Gastrocnemius medialis (tissue), 4 donors: ENCODE results near the gene KLHL30. TPM values are rescaled to one million over a fixed set of nuclear protein-coding genes. Genes with fewer than 3 reads are reported as not detected.

Source experiments
- ATAC-seq, 2 donors: fragments of 150-250 bp; one replicate each; pipeline ENCODE4 v1.9.1; 2016
- DNase-seq, 2 donors: peaks; one replicate each; pipeline ENCODE4 v3.0.0-alpha.2; 2019
- H3K27ac ChIP-seq, 4 donors: fragments of 200-600 bp; sonication (generic); 1 replicate in 1 of 4; 2 replicates in 3 of 4; pipeline ENCODE4 v1.5.1; 2016 to 2018; ENCODE audit warnings: mild to moderate bottlenecking in 2 of 4, moderate library complexity in 1 of 4
- H3K27me3 ChIP-seq, 3 donors: fragments of 200-600 bp; sonication (generic) in 2 of 3; 1 replicate in 1 of 3; 2 replicates in 2 of 3; pipeline versions ENCODE4 v1.5.1 to v1.6.0; 2016 to 2019; ENCODE audit warnings: mild to moderate bottlenecking in 1 of 3, moderate library complexity in 1 of 3
- H3K36me3 ChIP-seq, 2 donors: fragments of 200-600 bp; sonication (generic) in 1 of 2; one replicate each; pipeline ENCODE4 v1.5.1; 2017 to 2018
- H3K4me1 ChIP-seq, 2 donors: fragments of 200-600 bp; sonication (generic) in 1 of 2; one replicate each; pipeline ENCODE4 v1.5.1; 2016 to 2017; ENCODE audit warnings: mild to moderate bottlenecking in 2 of 2
- H3K4me3 ChIP-seq, 4 donors: fragments of 200-600 bp; sonication (generic) in 3 of 4; 1 replicate in 1 of 4; 2 replicates in 3 of 4; pipeline ENCODE4 v1.5.1; 2016 to 2019; ENCODE audit warnings: mild to moderate bottlenecking in 2 of 4
- H3K9me3 ChIP-seq, 3 donors: fragments of 200-600 bp; sonication (generic) in 2 of 3; 1 replicate in 1 of 3; 2 replicates in 2 of 3; pipeline ENCODE4 v1.5.1; 2016 to 2019
- CTCF ChIP-seq, 5 experiments: fragments of 450-650 bp in 3 of 5; fragments of 200-600 bp in 2 of 5; sonication (generic) in 2 of 5; IDR thresholded peaks in 4 of 5; conservative IDR thresholded peaks in 1 of 5; 1 replicate in 4 of 5; 2 replicates in 1 of 5; pipeline ENCODE4 v1.5.1; 2016 to 2019; ENCODE audit warnings: antibody characterized with exemption in 5 of 5, mild to moderate bottlenecking in 3 of 5, moderate library complexity in 3 of 5
- POLR2A ChIP-seq, 2 donors: fragments of 450-650 bp; IDR thresholded peaks; one replicate each; pipeline ENCODE4 v1.6.1; 2017; ENCODE audit warnings: antibody characterized with exemption in 2 of 2, mild to moderate bottlenecking in 2 of 2, moderate library complexity in 2 of 2
- in situ Hi-C, 4 donors: fragments of 200-750 bp; cut with MboI; loops; one replicate each; pipeline versions ENCODE4 v1.15.0 to v1.8.0; 2017; ENCODE audit warnings: low sequenced_read_pairs in 4 of 4
- intact Hi-C: fragments of 100-400 bp; cut with DNase I; formaldehyde crosslinking; loops from one replicate; pipeline ENCODE4 v1.15.1; 2023; ENCODE audit warnings: low total_unique reads
- total RNA-seq, 4 donors: library from RNA; depleted of rRNA; stranded (reverse); fragments of >200 nt; gene quantifications; one replicate each; pipeline versions ENCODE4 v1.1.0 to v1.2.3, GENCODE V29; 2016

Gene KLHL30
- total RNA-seq, 4 donors from 2014 or later = 37.9 to 224 (median 142) TPM

- H3K4me1 ChIP-seq = peaks cover 38 to 45% of the 10 kb centered on the region in 2 donors
- no peak for ATAC-seq
Observed at GRCh38 chr2:238146884-238147544, 8.5 kb downstream of the KLHL30 start.

GRCh38 chr2:238148981-238149380, 10.5 kb downstream of the KLHL30 start:
- ATAC-seq = no peak
- Histone ChIP-seq H3K4me3 (no peak overlapping the region), H3K9me3 (no peaks in the 10 kb centered on the region), H3K27me3 (no peaks in the 10 kb centered on the region), H3K36me3 (peaks cover 0 to 36% of the 10 kb centered on the region in 2 donors), H3K4me1 (peaks cover 30 to 31% of the 10 kb centered on the region in 2 donors), H3K27ac (peak overlapping the region; percentile 74 to 100 (median 98))
- intact Hi-C loops (no loop called here), in situ Hi-C loops (no loop called here)
- no peak for TF ChIP-seq POLR2A (IDR thresholded peaks at IDR 0.05)
- no peak for TF ChIP-seq CTCF (IDR thresholded peaks at IDR 0.05 in 4 of 5, conservative IDR thresholded peaks at IDR 0.05 in 1 of 5)
- DNase-seq = no peak

More at GRCh38 chr2:238146884-238147544, 8.5 kb downstream of the KLHL30 start:
- TF ChIP-seq POLR2A (IDR thresholded peaks at IDR 0.05) (no peak), CTCF (IDR thresholded peaks at IDR 0.05 in 4 of 5, conservative IDR thresholded peaks at IDR 0.05 in 1 of 5) (no peak)
- H3K4me3 ChIP-seq = no peak overlapping the region
- no peaks in the 10 kb centered on the region for H3K27me3 ChIP-seq
- no peak for DNase-seq
- H3K9me3 ChIP-seq = no peaks in the 10 kb centered on the region
- H3K36me3 ChIP-seq = peaks cover 0 to 36% of the 10 kb centered on the region in 2 donors
- H3K27ac ChIP-seq = peak overlapping the region; percentile 91 to 100 (median 98)
- in situ Hi-C loops (no loop called here), intact Hi-C loops (no loop called here)

- DNase-seq (peak; percentile 58 to 97), ATAC-seq (peak; percentile 52 to 77)
- peaks cover 0 to 36% of the 10 kb centered on the region in 2 donors for H3K36me3 ChIP-seq
- H3K4me1 ChIP-seq = peaks cover 30 to 31% of the 10 kb centered on the region in 2 donors
- intact Hi-C loops = no loop called here
- no peaks in the 10 kb centered on the region for H3K27me3 ChIP-seq
- no peak for TF ChIP-seq CTCF (IDR thresholded peaks at IDR 0.05 in 4 of 5, conservative IDR thresholded peaks at IDR 0.05 in 1 of 5)
- TF ChIP-seq POLR2A (IDR thresholded peaks at IDR 0.05) = peak; percentile 44 to 51
- in situ Hi-C loops = no loop called here
- H3K9me3 ChIP-seq = no peaks in the 10 kb centered on the region
- peak overlapping the region in 1 of 4 donors; percentile 0 for H3K4me3 ChIP-seq
- peak overlapping the region; percentile 74 to 100 (median 98) for H3K27ac ChIP-seq
Observed at GRCh38 chr2:238149841-238150572, 11.5 kb downstream of the KLHL30 start.

- H3K27me3 ChIP-seq = no peaks in the 10 kb centered on the region
- peaks cover 35 to 37% of the 10 kb centered on the region in 2 donors for H3K4me1 ChIP-seq
- DNase-seq (no peak), ATAC-seq (no peak)
- no peak for TF ChIP-seq POLR2A (IDR thresholded peaks at IDR 0.05)
- no peak for TF ChIP-seq CTCF (IDR thresholded peaks at IDR 0.05 in 4 of 5, conservative IDR thresholded peaks at IDR 0.05 in 1 of 5)
- in situ Hi-C loops = no loop called here
- peaks cover 0 to 29% of the 10 kb centered on the region in 2 donors for H3K36me3 ChIP-seq
- intact Hi-C loops = no loop called here
- peak overlapping the region; percentile 74 to 100 (median 98) for H3K27ac ChIP-seq
- no peaks in the 10 kb centered on the region for H3K9me3 ChIP-seq
- H3K4me3 ChIP-seq = no peak overlapping the region
Observed at GRCh38 chr2:238150686-238151085, 12.2 kb downstream of the KLHL30 start.
